ENCODE data around the gene GPR132.

GRCh38 chr14:105099778-105100177 lies 34.5 kb upstream of the GPR132 start:
- TF ChIP-seq EP300 (IDR thresholded peaks at IDR 0.05) (no peak), CTCF (IDR thresholded peaks at IDR 0.05) (no peak), POLR2A (IDR thresholded peaks at IDR 0.05) (no peak), POLR2AphosphoS5 (IDR thresholded peaks at IDR 0.05) (no peak)
